CD4-positive, alpha-beta memory T cell (primary cell): Measurements from ENCODE around the gene AKT1S1. TPM values are rescaled to one million over a fixed set of nuclear protein-coding genes. Genes with fewer than 3 reads are reported as not detected.

Source experiments
- CTCF ChIA-PET: fragments of 350-600 bp; sonication (Branson Sonifier 250); formaldehyde crosslinking; loops from one replicate; lab custom pipeline; 2021; ENCODE audit warnings: inconsistent platforms; ENCODE audit not compliant: partially characterized antibody; lab: Charles Lee
- POLR2A ChIA-PET: fragments of 350-600 bp; sonication (Branson Sonifier 250); formaldehyde crosslinking; loops from one replicate; lab custom pipeline; 2021; ENCODE audit not compliant: partially characterized antibody; lab: Charles Lee
- DNase-seq, 5 donors: peaks; one replicate each; pipeline versions ENCODE4 v3.0.0 to v3.0.0-alpha.2; 2020 to 2022; ENCODE audit warnings: mixed read lengths in 1 of 5
- H3K27ac ChIP-seq: one replicate; pipeline ENCODE4 v1.7.0; 2013; ENCODE audit warnings: low read depth, low read length
- H3K27me3 ChIP-seq: 2 replicates; pipeline ENCODE4 v1.7.0; 2013; ENCODE audit warnings: mild to moderate bottlenecking, low read length, moderate library complexity; ENCODE audit not compliant: insufficient read depth
- H3K36me3 ChIP-seq: 2 replicates; pipeline ENCODE4 v1.7.0; 2013; ENCODE audit warnings: mild to moderate bottlenecking, low read length, moderate library complexity; ENCODE audit not compliant: insufficient read depth
- H3K4me1 ChIP-seq: 2 replicates; pipeline ENCODE4 v1.7.0; 2013; ENCODE audit warnings: mild to moderate bottlenecking, low read length, moderate library complexity; ENCODE audit not compliant: insufficient read depth
- H3K4me3 ChIP-seq, 2 donors: one replicate each; pipeline ENCODE4 v1.7.0; 2013; ENCODE audit warnings: low read length in 2 of 2, mild to moderate bottlenecking in 1 of 2
- H3K9me3 ChIP-seq, 2 donors: one replicate each; pipeline ENCODE4 v1.7.0; 2013; ENCODE audit warnings: low read length in 2 of 2, control low read depth in 1 of 2; ENCODE audit not compliant: control insufficient read depth in 1 of 2
- H3K27ac Mint-ChIP-seq, 7 donors: one replicate each; pipeline ENCODE4 v1.8.0; 2020 to 2021; ENCODE audit warnings: mixed read lengths in 7 of 7, mild to moderate bottlenecking in 6 of 7, inconsistent platforms in 3 of 7, moderate library complexity in 3 of 7
- H3K27me3 Mint-ChIP-seq, 2 donors: one replicate each; pipeline ENCODE4 v1.8.0; 2020 to 2021; ENCODE audit warnings: mixed read lengths in 2 of 2
- H3K36me3 Mint-ChIP-seq, 2 donors: one replicate each; pipeline ENCODE4 v1.8.0; 2020 to 2021; ENCODE audit warnings: mixed read lengths in 2 of 2, inconsistent platforms in 1 of 2, mild to moderate bottlenecking in 1 of 2
- H3K4me1 Mint-ChIP-seq, 4 donors: one replicate each; pipeline ENCODE4 v1.8.0; 2020 to 2021; ENCODE audit warnings: mixed read lengths in 4 of 4, mild to moderate bottlenecking in 1 of 4
- H3K4me3 Mint-ChIP-seq, 8 donors: one replicate each; pipeline ENCODE4 v1.8.0; 2020 to 2021; ENCODE audit warnings: mixed read lengths in 8 of 8, mild to moderate bottlenecking in 7 of 8, moderate library complexity in 6 of 8, inconsistent platforms in 3 of 8
- H3K9me3 Mint-ChIP-seq, 8 donors: one replicate each; pipeline ENCODE4 v1.8.0; 2020 to 2021; ENCODE audit warnings: mixed read lengths in 8 of 8, mild to moderate bottlenecking in 5 of 8, inconsistent platforms in 3 of 8, moderate library complexity in 1 of 8
- intact Hi-C: fragments of 100-400 bp; cut with micrococcal nuclease; formaldehyde crosslinking; loops from one replicate; pipeline ENCODE4 v1.15.1; 2023
- polyA plus RNA-seq, 2 donors: library from polyadenylated mRNA; unstranded; fragments of 300-500 nt; fragmentation: Illumina TruSeq; gene quantifications; one replicate each; pipeline ENCODE4 v1.2.3, GENCODE V29; 2021
- total RNA-seq, 2 experiments: library from RNA; stranded (reverse); gene quantifications; one replicate each; pipeline ENCODE4 v1.2.3, GENCODE V29; 2021

The AKT1S1 gene
- total and polyA plus RNA-seq, 4 experiments from 2014 or later: 2.5 to 20.2 (median 12.2) TPM

DNA sequence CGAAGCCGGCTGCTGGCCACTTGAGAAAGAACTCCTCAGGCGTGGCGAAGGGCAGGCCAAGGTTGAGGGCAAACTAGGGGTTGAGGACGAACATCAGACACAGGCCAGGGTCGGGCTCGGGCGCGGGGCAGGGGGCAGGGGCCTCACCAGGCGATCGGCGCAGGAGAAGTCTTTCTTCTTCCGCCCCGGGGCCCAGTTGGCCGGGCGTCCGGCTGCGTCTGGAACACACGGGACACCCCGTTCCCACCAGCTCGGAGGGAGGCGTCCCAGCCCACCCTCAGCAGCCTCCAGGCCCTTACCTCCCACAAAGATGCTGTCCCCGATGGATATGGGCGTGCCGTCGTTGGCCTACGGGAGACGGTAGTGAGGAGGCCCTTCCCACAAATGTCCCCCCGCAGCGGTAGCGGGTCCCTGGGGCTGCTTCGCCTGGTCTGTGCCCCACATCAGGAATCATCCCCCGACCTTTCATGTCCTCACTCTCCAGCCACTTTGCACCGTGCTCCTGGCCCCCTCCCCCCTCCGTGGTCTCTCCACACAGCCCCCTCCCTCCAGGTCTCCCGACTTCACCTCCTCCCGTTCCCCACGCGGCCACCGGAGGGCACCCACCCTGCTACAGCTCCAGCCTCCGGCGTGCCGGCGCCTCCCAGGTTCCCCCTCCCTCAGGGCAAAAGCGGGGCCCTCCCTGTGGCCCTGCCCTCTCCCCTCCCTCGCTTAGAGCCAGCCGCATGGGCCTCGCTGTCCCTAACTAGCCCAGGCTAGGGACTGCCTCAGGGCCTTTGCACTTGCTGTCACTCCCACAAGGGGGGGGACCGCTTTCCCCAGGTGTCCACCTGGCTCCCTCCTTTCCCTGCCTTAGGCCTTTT, 14.5 kb downstream of the AKT1S1 start:
- peak overlapping the region in 3 of 7 donors; percentile 64 to 69 (median 68) for H3K27ac Mint-ChIP-seq
- CTCF ChIA-PET: no interaction called here
- POLR2A ChIA-PET: interaction anchor here (9.1 kb wide), 1 partner anchor 9 kb away, joined by 173 read pairs; the partner anchor contains the start of gene PTOV1
- Histone ChIP-seq H3K27ac (no peak overlapping the region), H3K27me3 (no peaks in the 10 kb centered on the region), H3K36me3 (peaks cover 31% of the 10 kb centered on the region), H3K9me3 (no peaks in the 10 kb centered on the region), H3K4me3 (no peak overlapping the region), H3K4me1 (peaks cover 22% of the 10 kb centered on the region)
- no peaks in the 10 kb centered on the region for H3K9me3 Mint-ChIP-seq
- intact Hi-C loops: no loop called here
- H3K36me3 Mint-ChIP-seq: peaks cover 4 to 48% of the 10 kb centered on the region in 2 donors
- H3K27me3 Mint-ChIP-seq: no peaks in the 10 kb centered on the region
- H3K4me3 Mint-ChIP-seq: no peak overlapping the region
- peaks cover 4 to 36% (median 18%) of the 10 kb centered on the region in 4 donors for H3K4me1 Mint-ChIP-seq
- DNase-seq: peak in 1 of 5 donors; percentile 39

DNA sequence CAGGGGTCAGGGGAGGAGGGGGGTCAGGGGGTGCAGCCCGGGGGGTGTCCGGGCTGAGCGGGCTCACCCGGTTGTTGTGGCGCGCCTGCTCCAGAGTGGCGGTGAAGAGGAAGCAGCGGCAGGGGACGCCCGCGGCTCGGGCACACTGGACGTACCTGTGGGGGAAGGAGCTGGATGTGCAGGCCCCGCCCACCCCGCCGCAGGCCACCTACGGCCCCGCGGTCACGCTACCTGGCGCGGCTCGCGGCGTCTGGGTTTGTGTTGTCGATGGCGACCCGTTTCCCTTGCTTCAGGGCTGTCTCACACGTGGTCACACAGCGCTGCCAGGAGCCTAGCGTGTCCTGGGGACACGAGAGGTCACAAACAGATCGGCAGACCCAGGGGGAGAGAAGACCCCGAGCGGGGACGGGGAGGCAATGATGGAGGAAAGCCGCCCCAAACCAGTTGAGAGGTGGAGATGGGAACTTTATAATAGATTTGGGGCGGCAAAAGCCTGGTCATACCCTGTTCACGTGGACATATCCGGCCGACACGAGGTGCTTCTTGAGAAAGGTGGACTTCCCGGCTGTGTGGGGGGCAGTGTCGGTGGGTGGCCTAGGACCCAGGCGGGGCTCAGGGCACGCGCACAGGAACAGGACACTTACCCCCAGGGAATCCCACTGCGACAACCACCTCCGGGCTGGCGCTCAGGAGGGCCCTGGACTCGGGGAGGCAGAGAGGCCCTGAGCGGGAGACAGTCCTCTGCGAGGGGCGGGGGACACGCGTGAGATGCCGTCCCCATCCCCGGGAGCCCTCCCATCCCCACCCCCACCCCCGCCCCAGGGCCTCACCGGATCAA, 15.4 kb downstream of the AKT1S1 start:
- H3K4me3 Mint-ChIP-seq: no peak overlapping the region
- intact Hi-C loops: no loop called here
- H3K27ac Mint-ChIP-seq: peak overlapping the region in 1 of 7 donors; percentile 17
- H3K9me3 Mint-ChIP-seq: no peaks in the 10 kb centered on the region
- H3K9me3 ChIP-seq: no peaks in the 10 kb centered on the region
- ChIA-PET POLR2A (interaction anchor here (1.1 to 1.4 kb wide), 2 partner anchors 11 to 14 kb away, joined by 3 to 4 read pairs; partner anchors contain the start of gene PTOV1), CTCF (no interaction called here)
- H3K36me3 Mint-ChIP-seq: peaks cover 4 to 43% of the 10 kb centered on the region in 2 donors
- H3K4me3 ChIP-seq: no peak overlapping the region
- peak in 1 of 5 donors; percentile 33 for DNase-seq
- H3K27ac ChIP-seq: no peak overlapping the region
- H3K4me1 ChIP-seq: peaks cover 20% of the 10 kb centered on the region
- peaks cover 4 to 27% (median 14%) of the 10 kb centered on the region in 4 donors for H3K4me1 Mint-ChIP-seq
- H3K36me3 ChIP-seq: peaks cover 31% of the 10 kb centered on the region
- no peaks in the 10 kb centered on the region for H3K27me3 Mint-ChIP-seq
- no peaks in the 10 kb centered on the region for H3K27me3 ChIP-seq

DNA sequence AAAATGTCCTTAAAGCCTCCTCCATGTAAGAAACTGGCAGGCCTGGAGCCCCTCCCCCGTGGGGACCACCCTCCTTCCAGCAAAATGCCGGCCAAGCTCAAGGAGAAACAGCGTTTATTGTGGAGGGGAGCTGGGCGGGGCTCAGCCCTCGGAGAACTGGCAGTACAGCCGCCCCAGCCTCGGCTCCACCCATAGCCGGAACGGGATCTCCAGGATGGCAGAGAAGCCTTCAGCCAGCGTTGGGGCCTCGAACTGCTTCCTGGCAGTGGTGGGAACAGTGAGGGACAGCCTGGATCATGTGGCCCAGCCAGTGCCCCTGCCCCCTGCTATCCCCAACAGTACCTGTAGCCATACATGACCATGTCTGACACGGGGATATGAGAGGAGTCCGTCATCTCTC, 16.0 kb downstream of the AKT1S1 start:
- H3K27me3 Mint-ChIP-seq: no peaks in the 10 kb centered on the region
- DNase-seq: peak in 1 of 5 donors; percentile 27
- no peak overlapping the region for H3K27ac ChIP-seq
- no peak overlapping the region for H3K4me3 ChIP-seq
- no peak overlapping the region for H3K4me3 Mint-ChIP-seq
- H3K9me3 Mint-ChIP-seq: no peaks in the 10 kb centered on the region
- ChIA-PET CTCF (no interaction called here), POLR2A (interaction anchor here (1.1 to 1.4 kb wide), 2 partner anchors 10 to 13 kb away, joined by 3 to 4 read pairs; partner anchors contain the start of gene PTOV1)
- H3K27ac Mint-ChIP-seq: no peak overlapping the region
- peaks cover 4 to 37% of the 10 kb centered on the region in 2 donors for H3K36me3 Mint-ChIP-seq
- peaks cover 13% of the 10 kb centered on the region for H3K4me1 ChIP-seq
- H3K9me3 ChIP-seq: no peaks in the 10 kb centered on the region
- H3K27me3 ChIP-seq: no peaks in the 10 kb centered on the region
- peaks cover 4 to 21% (median 8%) of the 10 kb centered on the region in 4 donors for H3K4me1 Mint-ChIP-seq
- intact Hi-C loops: no loop called here
- H3K36me3 ChIP-seq: peaks cover 31% of the 10 kb centered on the region

DNA sequence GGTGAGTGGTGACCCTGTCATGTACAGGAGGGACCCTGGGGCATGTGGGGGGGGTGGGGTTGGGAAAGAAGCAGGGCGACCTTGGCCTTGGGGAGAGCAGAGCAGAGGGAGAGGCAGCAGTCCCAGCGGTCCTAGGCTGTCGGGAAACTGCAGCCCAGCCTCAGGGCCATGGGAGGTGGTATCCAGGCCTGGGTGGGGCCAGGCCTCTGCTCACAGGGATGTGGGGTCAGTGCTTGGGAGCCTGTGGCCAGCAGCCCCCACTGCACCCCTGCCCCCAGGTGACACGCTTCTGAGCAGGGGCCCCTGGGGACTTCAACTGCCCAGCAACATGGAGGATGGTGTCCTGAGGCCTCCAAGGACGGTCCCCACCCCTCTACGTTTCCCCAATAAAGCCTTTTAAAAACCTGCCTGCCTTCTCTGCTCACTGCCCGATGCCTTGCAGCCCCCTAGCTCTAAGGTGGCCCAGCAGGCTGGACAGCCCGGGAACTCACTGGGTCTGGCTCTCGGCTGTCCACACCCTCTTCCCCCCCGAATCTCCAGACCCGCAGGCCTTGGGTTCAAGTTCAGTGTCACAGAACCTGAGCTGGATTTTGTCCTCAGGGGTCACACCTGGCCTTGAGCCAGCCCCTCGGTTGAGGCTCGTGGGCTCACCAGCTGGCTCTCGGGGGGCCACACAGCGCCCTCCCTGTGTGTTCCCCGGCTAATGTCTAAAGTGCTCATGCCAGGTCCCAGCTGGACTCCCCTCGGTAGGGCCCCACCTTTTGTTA, 16.6 kb downstream of the AKT1S1 start:
- H3K9me3 ChIP-seq: no peaks in the 10 kb centered on the region
- no peaks in the 10 kb centered on the region for H3K9me3 Mint-ChIP-seq
- peaks cover 7% of the 10 kb centered on the region for H3K4me1 ChIP-seq
- CTCF ChIA-PET: no interaction called here
- no peak overlapping the region for H3K4me3 ChIP-seq
- H3K4me3 Mint-ChIP-seq: no peak overlapping the region
- DNase-seq: no peak
- H3K27ac Mint-ChIP-seq: no peak overlapping the region
- no peak overlapping the region for H3K27ac ChIP-seq
- H3K27me3 ChIP-seq: no peaks in the 10 kb centered on the region
- H3K36me3 ChIP-seq: peaks cover 31% of the 10 kb centered on the region
- no peaks in the 10 kb centered on the region for H3K27me3 Mint-ChIP-seq
- peaks cover 4 to 40% of the 10 kb centered on the region in 2 donors for H3K36me3 Mint-ChIP-seq
- peaks cover 3 to 15% (median 6%) of the 10 kb centered on the region in 4 donors for H3K4me1 Mint-ChIP-seq
- POLR2A ChIA-PET: interaction anchor here (1.1 to 1.4 kb wide), 2 partner anchors 10 to 12 kb away, joined by 3 to 4 read pairs; partner anchors contain the start of gene PTOV1
- intact Hi-C loops: no loop called here

DNA sequence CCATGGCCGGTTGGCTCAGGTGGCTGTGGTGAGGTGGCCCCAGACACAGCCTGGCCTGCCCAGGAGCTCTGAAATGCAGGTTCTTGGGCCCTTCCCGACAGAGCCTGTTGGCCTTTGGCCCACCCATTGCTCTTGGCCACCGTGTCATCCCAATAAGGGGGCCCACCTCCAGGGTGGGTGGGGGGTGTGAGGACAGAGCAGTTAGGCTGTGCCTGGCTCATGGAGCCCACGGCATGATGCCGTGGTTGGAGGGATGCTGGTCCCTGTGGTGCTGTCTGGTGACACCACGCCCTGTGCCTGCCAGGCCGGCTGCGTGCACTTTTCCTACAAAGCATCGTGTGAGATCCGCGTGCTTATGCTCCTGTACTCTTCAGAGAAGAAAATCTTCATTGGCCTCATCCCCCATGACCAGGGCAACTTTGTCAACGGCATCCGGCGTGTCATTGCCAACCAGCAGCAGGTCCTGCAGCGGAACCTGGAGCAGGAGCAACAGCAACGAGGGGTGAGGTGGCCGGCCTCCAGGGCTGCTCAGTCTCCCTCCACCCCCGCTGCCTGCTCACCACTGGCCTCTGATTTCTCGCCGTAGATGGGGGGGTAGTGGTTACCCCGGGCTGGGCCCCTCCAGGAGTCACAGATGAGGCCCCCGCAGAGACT, 17.3 kb downstream of the AKT1S1 start:
- H3K27me3 ChIP-seq: no peaks in the 10 kb centered on the region

More for the DNA sequence above, 17.3 kb downstream of the AKT1S1 start:
- H3K27me3 Mint-ChIP-seq: no peaks in the 10 kb centered on the region
- Histone ChIP-seq H3K36me3 (peaks cover 28% of the 10 kb centered on the region), H3K4me1 (peaks cover under 1% of the 10 kb centered on the region), H3K9me3 (no peaks in the 10 kb centered on the region), H3K4me3 (no peak overlapping the region), H3K27ac (no peak overlapping the region)
- peaks cover 3 to 10% (median 5%) of the 10 kb centered on the region in 4 donors for H3K4me1 Mint-ChIP-seq
- peaks cover 4 to 40% of the 10 kb centered on the region in 2 donors for H3K36me3 Mint-ChIP-seq
- no peak overlapping the region for H3K27ac Mint-ChIP-seq
- no peaks in the 10 kb centered on the region for H3K9me3 Mint-ChIP-seq
- ChIA-PET CTCF (no interaction called here), POLR2A (interaction anchor here (1.2 kb wide), 1 partner anchor 9 kb away, joined by 4 read pairs; the partner anchor contains the start of gene PTOV1)
- DNase-seq: peak in 1 of 5 donors; percentile 35
- H3K4me3 Mint-ChIP-seq: no peak overlapping the region
- intact Hi-C loops: no loop called here
